Activated CD4-positive, alpha-beta T cell treated with anti-CD3 and anti-CD28 coated beads for 1 hour (primary cell): ENCODE measurements around the gene RNF32.
"Not testable (repeated sequence)": the region's sequence is repeated elsewhere in the genome, so short reads cannot be mapped to it uniquely, and the experiment has no call there.

Source experiments
- DNase-seq: peaks from one replicate; pipeline ENCODE4 v3.0.0-alpha.2; 2020

The RNF32 gene

GRCh38 chr7:156676263-156676662, 35.7 kb downstream of the RNF32 start:
- no peak for DNase-seq

- no peak for DNase-seq
Measured at GRCh38 chr7:156677374-156678054, 36.9 kb downstream of the RNF32 start.

GRCh38 chr7:156680281-156680680, 39.7 kb downstream of the RNF32 start:
- DNase-seq = no peak

- no peak for DNase-seq
Measured at GRCh38 chr7:156682928-156683327, 42.4 kb downstream of the RNF32 start.

GRCh38 chr7:156684251-156684650, 43.7 kb downstream of the RNF32 start:
- DNase-seq = no peak

- DNase-seq = no peak
Measured at GRCh38 chr7:156684661-156685060, 44.1 kb downstream of the RNF32 start.

GRCh38 chr7:156691764-156692163, 51.2 kb downstream of the RNF32 start:
- DNase-seq = no peak

GRCh38 chr7:156692849-156693248, 52.3 kb downstream of the RNF32 start:
- no peak for DNase-seq

GRCh38 chr7:156693627-156694026, 53.1 kb downstream of the RNF32 start:
- DNase-seq = no peak

GRCh38 chr7:156697283-156697682, 56.7 kb downstream of the RNF32 start:
- not testable (repeated sequence) for DNase-seq

- not testable (repeated sequence) for DNase-seq
Measured at GRCh38 chr7:156698512-156698911, 57.9 kb downstream of the RNF32 start.

GRCh38 chr7:156701787-156702186, 61.2 kb downstream of the RNF32 start:
- not testable (repeated sequence) for DNase-seq

- DNase-seq = no peak
Measured at GRCh38 chr7:156702399-156702798, 61.8 kb downstream of the RNF32 start.

GRCh38 chr7:156703209-156703608, 62.6 kb downstream of the RNF32 start:
- DNase-seq = no peak

- DNase-seq = no peak
Measured at GRCh38 chr7:156703773-156704482, 63.4 kb downstream of the RNF32 start.

- no peak for DNase-seq
Measured at GRCh38 chr7:156722043-156722826, 81.7 kb downstream of the RNF32 start.

GRCh38 chr7:156725073-156725472, 84.5 kb downstream of the RNF32 start:
- DNase-seq = no peak

- DNase-seq = no peak
Measured at GRCh38 chr7:156725936-156726335, 85.4 kb downstream of the RNF32 start.
